ENCODE measurements around the gene GPR142. TPM values are rescaled to one million over a fixed set of nuclear protein-coding genes. Genes with fewer than 3 reads are reported as not detected.

The GPR142 gene
- total RNA-seq, 4 donors from 2014 or later = 0.67 TPM; not detected in 3

DNA sequence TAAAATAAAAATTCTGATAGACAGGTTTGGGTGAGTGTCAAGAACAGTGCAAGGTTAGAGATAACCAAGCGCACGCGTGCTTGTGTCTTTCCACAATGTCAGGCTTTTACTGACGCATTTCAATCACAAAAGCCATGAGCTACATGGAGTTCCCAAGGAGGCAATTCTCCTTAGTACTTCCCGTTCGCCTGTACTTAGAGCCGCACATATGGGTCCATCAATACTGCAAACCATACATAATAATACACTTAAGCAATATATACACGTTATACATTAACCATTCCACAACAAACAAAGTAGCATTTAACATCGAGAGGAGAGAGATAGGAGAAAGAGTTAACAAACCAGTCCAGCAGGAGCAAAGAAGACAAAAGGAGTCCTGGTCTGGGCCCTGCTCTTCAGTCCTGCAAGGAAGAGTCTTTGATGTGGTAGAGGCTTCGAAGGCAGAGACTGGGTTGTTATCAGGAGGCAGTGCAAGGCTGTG is 52.7 kb downstream of the GPR142 start:
- H3K36me3 ChIP-seq = no peaks in the 10 kb centered on the region
- H3K27ac ChIP-seq = no peak overlapping the region
- intact Hi-C loops (cut with DNase I) = no loop called here
- WGBS, 2 donors = 87 to 90% methylated on average over 10 of the region's 10 CpGs
- H3K4me3 ChIP-seq (replicated peaks in 1 of 3) = no peak overlapping the region
- no peaks in the 10 kb centered on the region for H3K27me3 ChIP-seq
- TF ChIP-seq, protein P1, sequence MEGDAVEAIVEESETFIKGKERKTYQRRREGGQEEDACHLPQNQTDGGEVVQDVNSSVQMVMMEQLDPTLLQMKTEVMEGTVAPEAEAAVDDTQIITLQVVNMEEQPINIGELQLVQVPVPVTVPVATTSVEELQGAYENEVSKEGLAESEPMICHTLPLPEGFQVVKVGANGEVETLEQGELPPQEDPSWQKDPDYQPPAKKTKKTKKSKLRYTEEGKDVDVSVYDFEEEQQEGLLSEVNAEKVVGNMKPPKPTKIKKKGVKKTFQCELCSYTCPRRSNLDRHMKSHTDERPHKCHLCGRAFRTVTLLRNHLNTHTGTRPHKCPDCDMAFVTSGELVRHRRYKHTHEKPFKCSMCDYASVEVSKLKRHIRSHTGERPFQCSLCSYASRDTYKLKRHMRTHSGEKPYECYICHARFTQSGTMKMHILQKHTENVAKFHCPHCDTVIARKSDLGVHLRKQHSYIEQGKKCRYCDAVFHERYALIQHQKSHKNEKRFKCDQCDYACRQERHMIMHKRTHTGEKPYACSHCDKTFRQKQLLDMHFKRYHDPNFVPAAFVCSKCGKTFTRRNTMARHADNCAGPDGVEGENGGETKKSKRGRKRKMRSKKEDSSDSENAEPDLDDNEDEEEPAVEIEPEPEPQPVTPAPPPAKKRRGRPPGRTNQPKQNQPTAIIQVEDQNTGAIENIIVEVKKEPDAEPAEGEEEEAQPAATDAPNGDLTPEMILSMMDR (IDR thresholded peaks at IDR 0.05) = no peak
- TF ChIP-seq POLR2A (IDR thresholded peaks at IDR 0.05) = no peak
- no peak for DNase-seq
- H3K9me3 ChIP-seq = no peaks in the 10 kb centered on the region
- H3K4me1 ChIP-seq = no peaks in the 10 kb centered on the region

Small RNAs within 50 kb of the gene (small RNA-seq; reads per million reads assigned to genes)
- not detected for gene RNA5SP448

Other genes starting within 250 kb of the GPR142 start
- 100 to 1,000 TPM; 320 to 657 (median 412) TPM for gene RPL38, start 163.8 kb upstream of the GPR142 start, total RNA-seq
- 10 to 100 TPM; 12.4 to 24.7 (median 18.8) TPM for gene TTYH2, start 153.9 kb upstream of the GPR142 start, total RNA-seq
- gene DNAI2, start 93.3 kb upstream of the GPR142 start, total RNA-seq = under 1 TPM in 1 of 4 donors, not detected in 3; 0.13 TPM
- 1 to 10 TPM in 3 of 4 donors, under 1 TPM in 1; 0.94 to 7.7 (median 2.2) TPM for gene KIF19, start 41.3 kb upstream of the GPR142 start, total RNA-seq
- gene BTBD17, start 5.6 kb upstream of the GPR142 start, total RNA-seq = under 1 TPM in 2 of 4 donors, not detected in 2; 0.67 to 0.89 TPM
- 100 to 1,000 TPM in 3 of 4 donors, 10 to 100 TPM in 1; 73.2 to 194 (median 163) TPM for gene GPRC5C, start 64.6 kb downstream of the GPR142 start, total RNA-seq
- 1 to 10 TPM in 2 of 4 donors, under 1 TPM in 2; 0.78 to 5.8 (median 2.1) TPM for gene CD300A, start 99.1 kb downstream of the GPR142 start, total RNA-seq
- gene CD300LB, start 164.0 kb downstream of the GPR142 start, total RNA-seq = not detected
- 1 to 10 TPM in 2 of 4 donors, under 1 TPM in 1, not detected in 1; 0.45 to 1.2 (median 1.1) TPM for gene CD300C, start 178.6 kb downstream of the GPR142 start, total RNA-seq
- not detected for gene CD300H, start 200.0 kb downstream of the GPR142 start, total RNA-seq
- gene CD300LD, start 224.8 kb downstream of the GPR142 start, total RNA-seq = not detected